Kidney (tissue), 14 donors: ENCODE results near the gene NHS. TPM values are rescaled to one million over a fixed set of nuclear protein-coding genes. Genes with fewer than 3 reads are reported as not detected.

ENCODE experiments used
- DNase-seq, 5 donors: peaks; one replicate each; pipeline ENCODE4 v3.0.0-alpha.2; 2013 to 2020
- FAIRE-seq: peaks from 2 replicates; lab custom pipeline; 2012; peaks lifted over from hg19 to GRCh38; lab: Jason Lieb, UNC
- H3K27ac ChIP-seq, 2 donors: one replicate each; pipeline ENCODE4 v1.7.0; 2013; ENCODE audit warnings: low read depth in 2 of 2, low read length in 2 of 2, inconsistent platforms in 1 of 2
- H3K27me3 ChIP-seq: one replicate; pipeline ENCODE4 v1.7.1; 2013; ENCODE audit warnings: low read length, inconsistent platforms; ENCODE audit not compliant: control insufficient read depth, insufficient read depth
- H3K36me3 ChIP-seq, 3 donors: one replicate each; pipeline versions ENCODE4 v1.7.0 to v1.7.1; 2013; ENCODE audit warnings: low read length in 3 of 3, control low read depth in 1 of 3, inconsistent platforms in 1 of 3; ENCODE audit not compliant: insufficient read depth in 3 of 3, control insufficient read depth in 2 of 3
- H3K4me1 ChIP-seq, 3 donors: one replicate each; pipeline versions ENCODE4 v1.7.0 to v1.7.1; 2013; ENCODE audit warnings: low read length in 3 of 3, inconsistent platforms in 1 of 3, low read depth in 1 of 3; ENCODE audit not compliant: control insufficient read depth in 2 of 3, insufficient read depth in 2 of 3
- H3K4me3 ChIP-seq, 3 donors: one replicate each; pipeline versions ENCODE4 v1.7.0 to v1.8.1; 2013; ENCODE audit warnings: low read length in 3 of 3, control low read depth in 1 of 3, inconsistent platforms in 1 of 3
- H3K9ac ChIP-seq, 3 donors: one replicate each; pipeline versions ENCODE4 v1.7.0 to v1.7.1; 2013; ENCODE audit warnings: low read length in 3 of 3, control low read depth in 1 of 3, inconsistent platforms in 1 of 3
- H3K9me3 ChIP-seq, 3 donors: one replicate each; pipeline versions ENCODE4 v1.7.0 to v1.7.1; 2013; ENCODE audit warnings: low read length in 3 of 3, control low read depth in 1 of 3, inconsistent platforms in 1 of 3; ENCODE audit not compliant: control insufficient read depth in 2 of 3, insufficient read depth in 1 of 3
- intact Hi-C: fragments of 100-400 bp; cut with DNase I; formaldehyde crosslinking; loops from one replicate; pipeline ENCODE4 v1.11.1; 2022
- polyA plus RNA-seq: library from polyadenylated mRNA; stranded (reverse); fragments of 350-450 nt; fragmentation: Illumina TruSeq; extraction: RNeasy Lipid Tissue Mini Kit (QIAGEN cat#74804); gene quantifications from one replicate; pipeline ENCODE4 v1.2.3, GENCODE V29; 2014; ENCODE audit warnings: low read depth, low replicate concordance; ENCODE audit not compliant: insufficient read depth
- total RNA-seq: library from RNA; stranded (reverse); fragmentation: NEBNext Ultra II Directional; extraction: Animal tissue kit (Norgen Biotek cat#: 25700); gene quantifications from one replicate; pipeline ENCODE4 v1.2.1, GENCODE V29; 2021
- TF ChIP-seq, protein P1 (sequence below): IDR thresholded peaks from 3 replicates; pipeline ENCODE4 v1.5.1; 2012; ENCODE audit warnings: mild to moderate bottlenecking, moderate library complexity, borderline replicate concordance; ENCODE audit not compliant: insufficient read depth; ENCODE audit errors: extremely low read depth
- donor health status: control.
- donor health status: control.
- donor health status: control.
- donor health status: control.
- donor health status: control.
- donor health status: DM: yes; HTN: yes; CAD: no.
- donor health status: Normal renal cell carcinoma (clear cell type).

Gene NHS
- total and polyA plus RNA-seq, 2 donors from 2014 or later, result 3.1 to 28.9 TPM

DNA sequence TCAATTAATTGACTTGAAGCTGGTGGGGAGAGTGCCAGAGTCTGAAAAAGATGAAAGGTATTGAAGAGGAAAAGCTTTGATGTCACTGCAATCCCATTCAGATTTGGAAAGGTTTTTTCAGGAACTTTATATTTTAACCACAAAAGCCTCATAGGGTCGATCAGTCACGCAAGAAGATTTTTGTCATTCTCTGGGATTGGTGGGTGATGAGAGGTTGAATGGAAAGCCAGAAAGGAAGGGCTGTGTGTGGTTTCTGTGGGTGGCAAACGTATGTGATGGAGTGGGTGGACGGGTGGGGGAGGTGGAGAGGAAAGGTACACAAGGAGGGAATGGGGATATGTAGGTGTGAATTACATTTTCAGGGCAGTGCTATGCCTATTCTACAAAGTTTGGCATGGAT, 188.5 kb downstream of the NHS start:
- no peak for DNase-seq

DNA sequence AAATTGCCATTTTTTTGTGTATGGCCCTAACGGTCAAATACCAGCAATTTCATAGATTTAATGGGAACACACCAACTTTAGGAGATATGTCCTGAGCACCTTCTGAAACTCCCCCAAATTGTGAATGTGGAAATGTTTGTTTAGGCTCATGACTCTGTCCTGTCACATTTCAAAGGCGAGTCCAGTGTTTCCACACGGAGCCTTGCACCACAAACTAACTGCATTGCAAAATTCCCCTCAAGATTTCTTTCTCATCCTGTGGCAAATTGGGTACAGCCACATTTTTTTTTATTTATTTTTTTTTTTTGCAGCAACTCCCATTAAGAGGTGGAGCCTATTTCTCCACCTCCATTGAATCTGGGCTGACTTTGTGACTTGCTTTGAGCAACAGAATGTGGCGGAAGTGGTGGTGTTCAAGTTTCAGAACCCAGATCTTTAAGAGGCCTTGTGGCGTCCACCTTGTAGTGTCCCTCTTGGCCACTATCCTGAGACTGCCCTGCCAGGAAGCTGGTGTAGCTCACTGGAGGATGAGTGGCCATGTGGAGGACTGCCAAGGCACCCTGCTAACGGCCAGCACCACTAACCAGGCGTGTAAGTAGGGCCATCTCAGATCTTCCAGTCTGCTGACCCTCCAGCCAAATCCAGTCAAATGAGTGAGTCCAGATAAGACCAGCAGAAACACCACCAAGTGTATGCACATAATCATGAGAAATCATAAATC, 189.8 kb downstream of the NHS start:
- Histone ChIP-seq H3K9me3 (no peaks in the 10 kb centered on the region), H3K27me3 (peaks cover 7% of the 10 kb centered on the region), H3K4me1 (peaks cover 0 to 18% (median 9%) of the 10 kb centered on the region in 3 donors), H3K4me3 (no peak overlapping the region), H3K27ac (no peak overlapping the region), H3K9ac (no peak overlapping the region), H3K36me3 (no peaks in the 10 kb centered on the region)
- FAIRE-seq, result no peak
- TF ChIP-seq, protein P1, sequence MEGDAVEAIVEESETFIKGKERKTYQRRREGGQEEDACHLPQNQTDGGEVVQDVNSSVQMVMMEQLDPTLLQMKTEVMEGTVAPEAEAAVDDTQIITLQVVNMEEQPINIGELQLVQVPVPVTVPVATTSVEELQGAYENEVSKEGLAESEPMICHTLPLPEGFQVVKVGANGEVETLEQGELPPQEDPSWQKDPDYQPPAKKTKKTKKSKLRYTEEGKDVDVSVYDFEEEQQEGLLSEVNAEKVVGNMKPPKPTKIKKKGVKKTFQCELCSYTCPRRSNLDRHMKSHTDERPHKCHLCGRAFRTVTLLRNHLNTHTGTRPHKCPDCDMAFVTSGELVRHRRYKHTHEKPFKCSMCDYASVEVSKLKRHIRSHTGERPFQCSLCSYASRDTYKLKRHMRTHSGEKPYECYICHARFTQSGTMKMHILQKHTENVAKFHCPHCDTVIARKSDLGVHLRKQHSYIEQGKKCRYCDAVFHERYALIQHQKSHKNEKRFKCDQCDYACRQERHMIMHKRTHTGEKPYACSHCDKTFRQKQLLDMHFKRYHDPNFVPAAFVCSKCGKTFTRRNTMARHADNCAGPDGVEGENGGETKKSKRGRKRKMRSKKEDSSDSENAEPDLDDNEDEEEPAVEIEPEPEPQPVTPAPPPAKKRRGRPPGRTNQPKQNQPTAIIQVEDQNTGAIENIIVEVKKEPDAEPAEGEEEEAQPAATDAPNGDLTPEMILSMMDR, result no peak
- intact Hi-C loops, result no loop called here
- no peak for DNase-seq

More for the DNA sequence above, 188.5 kb downstream of the NHS start:
- no peaks in the 10 kb centered on the region for H3K9me3 ChIP-seq
- H3K27me3 ChIP-seq, result peaks cover 7% of the 10 kb centered on the region
- FAIRE-seq, result no peak
- H3K9ac ChIP-seq, result no peak overlapping the region
- H3K27ac ChIP-seq, result no peak overlapping the region
- H3K4me3 ChIP-seq, result no peak overlapping the region
- intact Hi-C loops, result no loop called here
- H3K4me1 ChIP-seq, result peaks cover 0 to 18% (median 14%) of the 10 kb centered on the region in 3 donors
- TF ChIP-seq, protein P1, result no peak
- no peaks in the 10 kb centered on the region for H3K36me3 ChIP-seq

DNA sequence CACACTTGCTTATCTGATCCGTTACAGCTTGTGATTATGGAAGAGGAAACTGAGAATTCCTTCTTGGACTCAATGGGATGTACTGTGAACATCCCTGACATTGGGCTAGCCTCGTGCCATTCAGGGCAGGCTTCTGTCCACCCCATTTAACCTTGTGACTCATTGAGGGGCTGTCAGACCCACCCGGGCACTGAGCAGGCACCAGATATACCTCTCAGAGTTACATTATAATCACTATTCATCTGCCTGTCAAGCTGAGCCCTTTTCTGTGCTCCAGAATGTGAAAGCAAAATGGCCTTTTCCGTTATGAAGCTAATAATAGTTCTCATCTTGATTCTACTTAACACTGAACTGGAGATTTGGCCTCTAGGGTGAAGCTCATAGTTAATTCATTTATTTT, 191.7 kb downstream of the NHS start:
- Histone ChIP-seq H3K27ac (peak overlapping the region in 1 of 2 donors; percentile 77), H3K4me3 (no peak overlapping the region), H3K4me1 (peaks cover 0 to 9% (median 7%) of the 10 kb centered on the region in 3 donors), H3K27me3 (peaks cover 3% of the 10 kb centered on the region), H3K36me3 (no peaks in the 10 kb centered on the region), H3K9ac (no peak overlapping the region), H3K9me3 (no peaks in the 10 kb centered on the region)
- intact Hi-C loops, result no loop called here
- DNase-seq (peak in 1 of 5 donors; percentile 16), FAIRE-seq (no peak)
- TF ChIP-seq, protein P1, result no peak
